Measurements from ENCODE around the gene SPIB. TPM values are rescaled to one million over a fixed set of nuclear protein-coding genes. Genes with fewer than 3 reads are reported as not detected.
A peak's percentile ranks its signal among the peaks of the same experiment; 100 is the strongest.

SPIB gene
- total RNA-seq, 1 donor from 2014 or later, result 1.7 TPM

DNA sequence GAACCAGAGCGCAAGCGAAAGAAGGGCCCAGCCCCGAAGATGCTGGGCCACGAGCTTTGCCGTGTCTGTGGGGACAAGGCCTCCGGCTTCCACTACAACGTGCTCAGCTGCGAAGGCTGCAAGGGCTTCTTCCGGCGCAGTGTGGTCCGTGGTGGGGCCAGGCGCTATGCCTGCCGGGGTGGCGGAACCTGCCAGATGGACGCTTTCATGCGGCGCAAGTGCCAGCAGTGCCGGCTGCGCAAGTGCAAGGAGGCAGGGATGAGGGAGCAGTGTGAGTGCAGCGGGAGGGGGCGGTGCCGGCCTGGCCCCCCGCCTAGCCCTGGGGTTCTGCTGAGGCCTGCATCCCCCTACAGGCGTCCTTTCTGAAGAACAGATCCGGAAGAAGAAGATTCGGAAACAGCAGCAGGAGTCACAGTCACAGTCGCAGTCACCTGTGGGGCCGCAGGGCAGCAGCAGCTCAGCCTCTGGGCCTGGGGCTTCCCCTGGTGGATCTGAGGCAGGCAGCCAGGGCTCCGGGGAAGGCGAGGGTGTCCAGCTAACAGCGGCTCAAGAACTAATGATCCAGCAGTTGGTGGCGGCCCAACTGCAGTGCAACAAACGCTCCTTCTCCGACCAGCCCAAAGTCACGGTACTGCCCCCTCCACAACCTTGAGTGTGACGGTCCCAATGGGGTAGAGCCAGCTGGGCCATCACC is 40.4 kb upstream of the SPIB start:
- Mint-ChIP-seq H3K4me1 (ENCODE audit: low read depth) (peaks cover 3% of the 10 kb centered on the region), H3K4me3 (ENCODE audit: low read depth) (peak overlapping the region; percentile 61), H3K27ac (no peak overlapping the region), H3K27me3 (no peaks in the 10 kb centered on the region), H3K9me3 (ENCODE audit: low read depth) (no peaks in the 10 kb centered on the region), H3K36me3 (ENCODE audit: insufficient read depth) (peaks cover 21% of the 10 kb centered on the region)
- DNase-seq (ENCODE audit: low spot score, unreplicated experiment), result no peak
- TF ChIP-seq, protein P1, sequence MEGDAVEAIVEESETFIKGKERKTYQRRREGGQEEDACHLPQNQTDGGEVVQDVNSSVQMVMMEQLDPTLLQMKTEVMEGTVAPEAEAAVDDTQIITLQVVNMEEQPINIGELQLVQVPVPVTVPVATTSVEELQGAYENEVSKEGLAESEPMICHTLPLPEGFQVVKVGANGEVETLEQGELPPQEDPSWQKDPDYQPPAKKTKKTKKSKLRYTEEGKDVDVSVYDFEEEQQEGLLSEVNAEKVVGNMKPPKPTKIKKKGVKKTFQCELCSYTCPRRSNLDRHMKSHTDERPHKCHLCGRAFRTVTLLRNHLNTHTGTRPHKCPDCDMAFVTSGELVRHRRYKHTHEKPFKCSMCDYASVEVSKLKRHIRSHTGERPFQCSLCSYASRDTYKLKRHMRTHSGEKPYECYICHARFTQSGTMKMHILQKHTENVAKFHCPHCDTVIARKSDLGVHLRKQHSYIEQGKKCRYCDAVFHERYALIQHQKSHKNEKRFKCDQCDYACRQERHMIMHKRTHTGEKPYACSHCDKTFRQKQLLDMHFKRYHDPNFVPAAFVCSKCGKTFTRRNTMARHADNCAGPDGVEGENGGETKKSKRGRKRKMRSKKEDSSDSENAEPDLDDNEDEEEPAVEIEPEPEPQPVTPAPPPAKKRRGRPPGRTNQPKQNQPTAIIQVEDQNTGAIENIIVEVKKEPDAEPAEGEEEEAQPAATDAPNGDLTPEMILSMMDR (IDR thresholded peaks at IDR 0.05; ENCODE audit: unreplicated experiment), result no peak

DNA sequence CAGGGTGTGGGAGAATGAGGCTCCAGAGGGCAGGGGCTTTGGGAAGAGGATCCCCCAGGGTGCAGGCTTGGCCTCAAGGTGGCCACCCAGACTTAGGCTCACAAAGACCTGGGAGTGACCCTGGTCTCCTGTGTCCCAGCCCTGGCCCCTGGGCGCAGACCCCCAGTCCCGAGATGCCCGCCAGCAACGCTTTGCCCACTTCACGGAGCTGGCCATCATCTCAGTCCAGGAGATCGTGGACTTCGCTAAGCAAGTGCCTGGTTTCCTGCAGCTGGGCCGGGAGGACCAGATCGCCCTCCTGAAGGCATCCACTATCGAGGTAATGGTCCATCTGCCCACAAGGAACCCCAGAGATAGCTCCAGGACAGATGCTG is 39.9 kb upstream of the SPIB start:
- no peak overlapping the region for H3K4me3 Mint-ChIP-seq (ENCODE audit: low read depth)
- TF ChIP-seq, protein P1 (IDR thresholded peaks at IDR 0.05; ENCODE audit: unreplicated experiment), result no peak
- no peaks in the 10 kb centered on the region for H3K9me3 Mint-ChIP-seq (ENCODE audit: low read depth)
- no peak overlapping the region for H3K27ac Mint-ChIP-seq
- no peak for DNase-seq (ENCODE audit: low spot score, unreplicated experiment)
- peaks cover 21% of the 10 kb centered on the region for H3K36me3 Mint-ChIP-seq (ENCODE audit: insufficient read depth)
- H3K4me1 Mint-ChIP-seq (ENCODE audit: low read depth), result peaks cover 7% of the 10 kb centered on the region
- H3K27me3 Mint-ChIP-seq, result no peaks in the 10 kb centered on the region

GRCh38 chr19:50379602-50380001 is 39.1 kb upstream of the SPIB start:
- Mint-ChIP-seq H3K4me1 (ENCODE audit: low read depth) (peaks cover 12% of the 10 kb centered on the region), H3K36me3 (ENCODE audit: insufficient read depth) (peaks cover 21% of the 10 kb centered on the region), H3K27ac (no peak overlapping the region), H3K4me3 (ENCODE audit: low read depth) (no peak overlapping the region), H3K27me3 (no peaks in the 10 kb centered on the region), H3K9me3 (ENCODE audit: low read depth) (no peaks in the 10 kb centered on the region)
- DNase-seq (ENCODE audit: low spot score, unreplicated experiment), result no peak
- TF ChIP-seq, protein P1 (IDR thresholded peaks at IDR 0.05; ENCODE audit: unreplicated experiment), result no peak

GRCh38 chr19:50380137-50380536 is 38.6 kb upstream of the SPIB start:
- Mint-ChIP-seq H3K9me3 (ENCODE audit: low read depth) (no peaks in the 10 kb centered on the region), H3K36me3 (ENCODE audit: insufficient read depth) (peaks cover 21% of the 10 kb centered on the region), H3K4me1 (ENCODE audit: low read depth) (peaks cover 18% of the 10 kb centered on the region), H3K27me3 (no peaks in the 10 kb centered on the region), H3K4me3 (ENCODE audit: low read depth) (no peak overlapping the region), H3K27ac (no peak overlapping the region)
- DNase-seq (ENCODE audit: low spot score, unreplicated experiment), result no peak
- TF ChIP-seq, protein P1 (IDR thresholded peaks at IDR 0.05; ENCODE audit: unreplicated experiment), result no peak

DNA sequence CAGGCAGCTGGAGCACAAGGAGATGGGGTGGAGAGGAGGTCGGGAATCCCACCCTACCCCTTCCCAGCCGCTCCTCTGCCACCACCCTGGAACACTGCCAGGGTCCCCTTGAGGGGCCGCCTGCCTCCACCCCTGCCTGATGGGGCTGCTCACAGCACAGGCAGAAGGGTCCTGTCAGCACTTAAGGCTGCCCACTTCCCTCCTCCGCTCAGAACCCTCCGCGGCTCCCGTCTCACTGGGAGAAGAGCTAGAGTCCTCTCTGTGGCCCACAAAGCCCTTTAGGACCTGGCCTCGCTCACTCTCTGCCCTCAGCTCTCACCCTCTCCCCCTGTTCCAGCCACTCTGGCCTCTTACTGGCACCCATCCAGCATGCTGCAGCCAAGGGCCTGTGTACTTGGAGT is 38.0 kb upstream of the SPIB start:
- H3K4me3 Mint-ChIP-seq (ENCODE audit: low read depth), result no peak overlapping the region
- no peaks in the 10 kb centered on the region for H3K27me3 Mint-ChIP-seq
- no peak for DNase-seq (ENCODE audit: low spot score, unreplicated experiment)
- H3K9me3 Mint-ChIP-seq (ENCODE audit: low read depth), result no peaks in the 10 kb centered on the region
- H3K36me3 Mint-ChIP-seq (ENCODE audit: insufficient read depth), result peaks cover 21% of the 10 kb centered on the region
- H3K4me1 Mint-ChIP-seq (ENCODE audit: low read depth), result peaks cover 20% of the 10 kb centered on the region
- TF ChIP-seq, protein P1 (IDR thresholded peaks at IDR 0.05; ENCODE audit: unreplicated experiment), result no peak
- H3K27ac Mint-ChIP-seq, result no peak overlapping the region

All from progenitor cell of endocrine pancreas (in vitro differentiated cells).